WTC11 (cell line): ENCODE results near the gene DNAH1. TPM values are rescaled to one million over a fixed set of nuclear protein-coding genes. Genes with fewer than 3 reads are reported as not detected.

Source experiments
- ATAC-seq: fragments of 200-7000 bp; cut with Tn5 transposase; 2 replicates; pipeline ENCODE4 v1.10.0; 2021; ENCODE audit warnings: mild to moderate bottlenecking, moderate library complexity
- CTCF ChIA-PET: fragments of 300-600 bp; sonication (Branson Sonifier 250); formaldehyde crosslinking; loops from one replicate; lab custom pipeline; 2021; ENCODE audit warnings: antibody characterized with exemption; lab: Charles Lee
- POLR2A ChIA-PET: fragments of 350-600 bp; sonication (Branson Sonifier 250); formaldehyde crosslinking; loops from one replicate; lab custom pipeline; 2021; ENCODE audit warnings: antibody characterized with exemption; lab: Charles Lee
- DNase-seq: peaks from one replicate; pipeline ENCODE4 v3.0.0; 2021; ENCODE audit warnings: low spot score
- H3K27ac Mint-ChIP-seq: 2 replicates; pipeline ENCODE4 v1.8.0; 2021; ENCODE audit warnings: mixed read lengths
- H3K27me3 Mint-ChIP-seq: 2 replicates; pipeline ENCODE4 v1.8.0; 2021; ENCODE audit warnings: low read depth, mild to moderate bottlenecking, moderate library complexity, mixed read lengths
- H3K36me3 Mint-ChIP-seq: 2 replicates; pipeline ENCODE4 v1.8.0; 2021; ENCODE audit warnings: mixed read lengths
- H3K4me1 Mint-ChIP-seq: 2 replicates; pipeline ENCODE4 v1.8.0; 2022; ENCODE audit warnings: mixed read lengths
- H3K4me3 Mint-ChIP-seq: 2 replicates; pipeline ENCODE4 v1.8.0; 2021; ENCODE audit warnings: mild to moderate bottlenecking, moderate library complexity, mixed read lengths
- H3K9me3 Mint-ChIP-seq: 2 replicates; pipeline ENCODE4 v1.8.0; 2021; ENCODE audit warnings: mixed read lengths
- CREB1 ChIP-seq: sonication (generic); formaldehyde crosslinking; IDR thresholded peaks from 2 replicates; pipeline ENCODE4 v1.8.0; 2023; ENCODE audit warnings: mild to moderate bottlenecking, missing genetic modification reagents
- CREM ChIP-seq: sonication (generic); formaldehyde crosslinking; IDR thresholded peaks from 2 replicates; pipeline ENCODE4 v1.8.1; 2022; ENCODE audit warnings: mild to moderate bottlenecking, missing genetic modification reagents, moderate library complexity
- ETV6 ChIP-seq: sonication (generic); formaldehyde crosslinking; IDR thresholded peaks from 2 replicates; pipeline ENCODE4 v1.8.1; 2022; ENCODE audit warnings: mild to moderate bottlenecking, missing genetic modification reagents
- FOXK1 ChIP-seq: sonication (generic); formaldehyde crosslinking; IDR thresholded peaks from 2 replicates; pipeline ENCODE4 v1.8.0; 2022; ENCODE audit warnings: mild to moderate bottlenecking, moderate library complexity, missing genetic modification reagents
- IRF2 ChIP-seq: sonication (generic); formaldehyde crosslinking; IDR thresholded peaks from 2 replicates; pipeline ENCODE4 v1.8.0; 2022; ENCODE audit warnings: low read depth, missing genetic modification reagents, borderline replicate concordance
- MXD4 ChIP-seq: fragments of 250-450 bp; sonication (Bioruptor Pico); IDR thresholded peaks from 2 replicates; pipeline ENCODE4 v1.8.0; 2021; ENCODE audit warnings: mild to moderate bottlenecking, moderate library complexity, borderline replicate concordance
- NFATC4 ChIP-seq: fragments of 250-450 bp; sonication (Bioruptor Pico); IDR thresholded peaks from 2 replicates; pipeline ENCODE4 v1.9.0; 2021; ENCODE audit warnings: mild to moderate bottlenecking
- NFE2L1 ChIP-seq: sonication (generic); formaldehyde crosslinking; IDR thresholded peaks from 2 replicates; pipeline ENCODE4 v1.8.1; 2023; ENCODE audit warnings: missing genetic modification reagents
- NR2C2 ChIP-seq: sonication (generic); formaldehyde crosslinking; IDR thresholded peaks from 2 replicates; pipeline ENCODE4 v1.8.0; 2022; ENCODE audit warnings: mild to moderate bottlenecking, missing genetic modification reagents
- NR3C1 ChIP-seq: sonication (generic); formaldehyde crosslinking; conservative IDR thresholded peaks from 2 replicates; pipeline ENCODE4 v1.8.1; 2023; ENCODE audit warnings: low read depth, mild to moderate bottlenecking, missing genetic modification reagents
- PRRX2 ChIP-seq: fragments of 250-450 bp; sonication (Bioruptor Pico); IDR thresholded peaks from 2 replicates; pipeline ENCODE4 v1.8.0; 2021; ENCODE audit warnings: mild to moderate bottlenecking
- SMAD3 ChIP-seq: sonication (generic); formaldehyde crosslinking; IDR thresholded peaks from 2 replicates; pipeline ENCODE4 v1.8.0; 2022; ENCODE audit warnings: missing genetic modification reagents, mild to moderate bottlenecking, borderline replicate concordance
- TEAD1 ChIP-seq: sonication (generic); formaldehyde crosslinking; IDR thresholded peaks from 2 replicates; pipeline ENCODE4 v1.8.0; 2022; ENCODE audit warnings: mild to moderate bottlenecking, missing genetic modification reagents
- TP53 ChIP-seq: sonication (generic); formaldehyde crosslinking; IDR thresholded peaks from 2 replicates; pipeline ENCODE4 v1.8.1; 2023; ENCODE audit warnings: mild to moderate bottlenecking, missing genetic modification reagents
- ZNF219 ChIP-seq: sonication (generic); formaldehyde crosslinking; IDR thresholded peaks from 2 replicates; pipeline ENCODE4 v1.8.0; 2023; ENCODE audit warnings: missing genetic modification reagents, mild to moderate bottlenecking, borderline replicate concordance
- ZNF263 ChIP-seq: sonication (generic); formaldehyde crosslinking; IDR thresholded peaks from 2 replicates; pipeline ENCODE4 v1.8.1; 2022; ENCODE audit warnings: low read depth, mild to moderate bottlenecking, moderate library complexity, missing genetic modification reagents
- ZNF317 ChIP-seq: sonication (generic); formaldehyde crosslinking; IDR thresholded peaks from 2 replicates; pipeline ENCODE4 v1.8.1; 2023; ENCODE audit warnings: low read depth, mild to moderate bottlenecking, moderate library complexity, missing genetic modification reagents, borderline replicate concordance
- ZNF671 ChIP-seq: fragments of 250-450 bp; sonication (Bioruptor Pico); IDR thresholded peaks from 2 replicates; pipeline ENCODE4 v1.8.0; 2021; ENCODE audit warnings: mild to moderate bottlenecking
- total RNA-seq: library from RNA; stranded (reverse); gene quantifications from 3 replicates; pipeline ENCODE4 v1.2.3, GENCODE V29; 2021
- TF ChIP-seq, protein P1 (sequence below): sonication (generic); formaldehyde crosslinking; IDR thresholded peaks from 2 replicates; pipeline ENCODE4 v1.8.1; 2023; ENCODE audit warnings: mild to moderate bottlenecking, missing genetic modification reagents, moderate library complexity
- TF ChIP-seq, protein P2 (sequence below): fragments of 250-450 bp; sonication (Bioruptor Pico); IDR thresholded peaks from 2 replicates; pipeline ENCODE4 v1.9.0; 2021; ENCODE audit warnings: moderate library complexity, mild to moderate bottlenecking, inconsistent platforms, borderline replicate concordance
- TF ChIP-seq, protein P3 (sequence below): sonication (generic); formaldehyde crosslinking; IDR thresholded peaks from 2 replicates; pipeline ENCODE4 v1.8.1; 2022; ENCODE audit warnings: low read depth, mild to moderate bottlenecking, moderate library complexity, missing genetic modification reagents, borderline replicate concordance
- TF ChIP-seq, protein P4 (sequence below): sonication (generic); formaldehyde crosslinking; IDR thresholded peaks from 2 replicates; pipeline ENCODE4 v1.8.1; 2023; ENCODE audit warnings: mild to moderate bottlenecking, missing genetic modification reagents, borderline replicate concordance

DNAH1 gene
- total RNA-seq, 1 experiment from 2014 or later = 1.5 TPM

DNA sequence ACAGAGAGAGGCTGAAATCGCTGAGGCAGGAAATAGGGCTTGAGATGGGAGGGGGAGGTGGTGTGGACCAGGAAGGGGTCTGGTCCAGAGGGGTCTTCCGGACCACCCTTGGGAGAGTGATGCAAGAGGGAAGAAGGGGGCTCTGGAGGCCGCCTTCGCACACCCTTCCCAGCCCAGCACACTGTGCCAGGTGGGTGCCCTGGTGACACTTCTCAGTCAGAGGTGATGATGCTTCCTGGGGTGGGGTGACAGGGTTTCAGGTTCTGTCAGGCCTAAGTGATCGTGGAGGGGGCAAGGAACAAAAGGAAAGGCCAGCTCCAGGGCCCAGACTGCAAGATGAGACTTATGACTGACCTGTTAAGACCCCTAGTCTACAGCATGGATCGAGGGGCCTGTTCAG, 116.1 kb downstream of the DNAH1 start:
- POLR2A ChIA-PET = no interaction called here

DNA sequence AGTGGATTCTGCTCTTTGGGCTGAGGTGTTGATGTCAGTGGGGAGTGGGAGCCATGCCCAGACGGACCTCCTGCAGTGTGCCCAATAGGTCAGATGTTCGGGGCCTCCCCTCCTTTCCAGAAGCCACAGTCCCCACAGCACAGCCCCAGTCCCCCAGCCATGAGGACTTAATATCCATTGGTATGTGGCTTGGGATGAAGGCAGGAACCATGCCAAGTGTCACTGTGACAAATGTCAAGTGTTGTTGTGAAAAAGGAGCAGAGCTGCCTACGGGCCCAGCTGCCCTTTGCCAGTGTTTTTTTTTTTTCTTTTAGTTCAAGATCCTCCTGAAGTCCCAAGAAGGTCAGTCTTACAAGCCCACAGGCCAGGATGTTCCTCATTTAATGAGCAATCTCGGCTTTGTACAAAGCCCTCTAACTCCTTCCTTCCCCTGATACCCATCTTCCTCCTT, 116.6 kb downstream of the DNAH1 start:
- Mint-ChIP-seq H3K4me1 (peaks cover 8% of the 10 kb centered on the region; the same call in 1 of the 2 replicates), H3K4me3 (no peak overlapping the region), H3K27ac (no peak overlapping the region; the same call in 1 of the 2 replicates), H3K36me3 (no peaks in the 10 kb centered on the region), H3K27me3 (no peaks in the 10 kb centered on the region), H3K9me3 (no peaks in the 10 kb centered on the region)
- DNase-seq (no peak), ATAC-seq (no peak)
- CTCF ChIA-PET = interaction anchor here (1.2 to 4.9 kb wide), 3 partner anchors 13 to 47 kb away, joined by 5 to 43 read pairs (median 8); partner anchors contain the start of gene SEMA3G
- POLR2A ChIA-PET = no interaction called here
- TF ChIP-seq CREB1 (CRISPR knock-in tag) (no peak), FOXK1 (no peak), NFATC4 (CRISPR knock-in tag) (no peak), SMAD3 (CRISPR knock-in tag) (no peak), ZNF219 (CRISPR knock-in tag) (no peak), IRF2 (CRISPR knock-in tag) (no peak), NR3C1 (CRISPR knock-in tag) (no peak)
- TF ChIP-seq, protein P1, sequence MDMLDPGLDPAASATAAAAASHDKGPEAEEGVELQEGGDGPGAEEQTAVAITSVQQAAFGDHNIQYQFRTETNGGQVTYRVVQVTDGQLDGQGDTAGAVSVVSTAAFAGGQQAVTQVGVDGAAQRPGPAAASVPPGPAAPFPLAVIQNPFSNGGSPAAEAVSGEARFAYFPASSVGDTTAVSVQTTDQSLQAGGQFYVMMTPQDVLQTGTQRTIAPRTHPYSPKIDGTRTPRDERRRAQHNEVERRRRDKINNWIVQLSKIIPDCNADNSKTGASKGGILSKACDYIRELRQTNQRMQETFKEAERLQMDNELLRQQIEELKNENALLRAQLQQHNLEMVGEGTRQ (CRISPR knock-in tag) = no peak
- TF ChIP-seq, protein P2, sequence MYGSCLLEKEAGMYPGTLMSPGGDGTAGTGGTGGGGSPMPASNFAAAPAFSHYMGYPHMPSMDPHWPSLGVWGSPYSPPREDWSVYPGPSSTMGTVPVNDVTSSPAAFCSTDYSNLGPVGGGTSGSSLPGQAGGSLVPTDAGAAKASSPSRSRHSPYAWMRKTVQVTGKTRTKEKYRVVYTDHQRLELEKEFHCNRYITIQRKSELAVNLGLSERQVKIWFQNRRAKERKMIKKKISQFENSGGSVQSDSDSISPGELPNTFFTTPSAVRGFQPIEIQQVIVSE (CRISPR knock-in tag) = no peak
- TF ChIP-seq, protein P3, sequence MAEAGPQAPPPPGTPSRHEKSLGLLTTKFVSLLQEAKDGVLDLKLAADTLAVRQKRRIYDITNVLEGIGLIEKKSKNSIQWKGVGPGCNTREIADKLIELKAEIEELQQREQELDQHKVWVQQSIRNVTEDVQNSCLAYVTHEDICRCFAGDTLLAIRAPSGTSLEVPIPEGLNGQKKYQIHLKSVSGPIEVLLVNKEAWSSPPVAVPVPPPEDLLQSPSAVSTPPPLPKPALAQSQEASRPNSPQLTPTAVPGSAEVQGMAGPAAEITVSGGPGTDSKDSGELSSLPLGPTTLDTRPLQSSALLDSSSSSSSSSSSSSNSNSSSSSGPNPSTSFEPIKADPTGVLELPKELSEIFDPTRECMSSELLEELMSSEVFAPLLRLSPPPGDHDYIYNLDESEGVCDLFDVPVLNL (CRISPR knock-in tag) = no peak
- TF ChIP-seq, all 79 proteins: peak for 0

More for the DNA sequence above, 116.1 kb downstream of the DNAH1 start:
- no peak for ATAC-seq
- H3K27me3 Mint-ChIP-seq = no peaks in the 10 kb centered on the region
- H3K27ac Mint-ChIP-seq = no peak overlapping the region
- no peak for DNase-seq
- H3K4me3 Mint-ChIP-seq = no peak overlapping the region
- no peaks in the 10 kb centered on the region for H3K9me3 Mint-ChIP-seq
- CTCF ChIA-PET = interaction anchor here (2.0 to 4.9 kb wide), 3 partner anchors 13 to 47 kb away, joined by 8 to 43 read pairs (median 9); partner anchors contain the start of gene SEMA3G
- H3K4me1 Mint-ChIP-seq = peaks cover 8% of the 10 kb centered on the region; the same call in 1 of the 2 replicates
- TF ChIP-seq NFE2L1 (no peak), CREM (CRISPR knock-in tag) (no peak), NFATC4 (CRISPR knock-in tag) (no peak), PRRX2 (CRISPR knock-in tag) (no peak), ETV6 (CRISPR knock-in tag) (no peak), TP53 (CRISPR knock-in tag) (no peak), MXD4 (CRISPR knock-in tag) (no peak), TEAD1 (CRISPR knock-in tag) (no peak), NR2C2 (CRISPR knock-in tag) (no peak), ZNF263 (CRISPR knock-in tag) (no peak), ZNF317 (CRISPR knock-in tag) (no peak), ZNF671 (no peak)
- TF ChIP-seq, protein P2 (CRISPR knock-in tag) = no peak
- TF ChIP-seq, protein P4, sequence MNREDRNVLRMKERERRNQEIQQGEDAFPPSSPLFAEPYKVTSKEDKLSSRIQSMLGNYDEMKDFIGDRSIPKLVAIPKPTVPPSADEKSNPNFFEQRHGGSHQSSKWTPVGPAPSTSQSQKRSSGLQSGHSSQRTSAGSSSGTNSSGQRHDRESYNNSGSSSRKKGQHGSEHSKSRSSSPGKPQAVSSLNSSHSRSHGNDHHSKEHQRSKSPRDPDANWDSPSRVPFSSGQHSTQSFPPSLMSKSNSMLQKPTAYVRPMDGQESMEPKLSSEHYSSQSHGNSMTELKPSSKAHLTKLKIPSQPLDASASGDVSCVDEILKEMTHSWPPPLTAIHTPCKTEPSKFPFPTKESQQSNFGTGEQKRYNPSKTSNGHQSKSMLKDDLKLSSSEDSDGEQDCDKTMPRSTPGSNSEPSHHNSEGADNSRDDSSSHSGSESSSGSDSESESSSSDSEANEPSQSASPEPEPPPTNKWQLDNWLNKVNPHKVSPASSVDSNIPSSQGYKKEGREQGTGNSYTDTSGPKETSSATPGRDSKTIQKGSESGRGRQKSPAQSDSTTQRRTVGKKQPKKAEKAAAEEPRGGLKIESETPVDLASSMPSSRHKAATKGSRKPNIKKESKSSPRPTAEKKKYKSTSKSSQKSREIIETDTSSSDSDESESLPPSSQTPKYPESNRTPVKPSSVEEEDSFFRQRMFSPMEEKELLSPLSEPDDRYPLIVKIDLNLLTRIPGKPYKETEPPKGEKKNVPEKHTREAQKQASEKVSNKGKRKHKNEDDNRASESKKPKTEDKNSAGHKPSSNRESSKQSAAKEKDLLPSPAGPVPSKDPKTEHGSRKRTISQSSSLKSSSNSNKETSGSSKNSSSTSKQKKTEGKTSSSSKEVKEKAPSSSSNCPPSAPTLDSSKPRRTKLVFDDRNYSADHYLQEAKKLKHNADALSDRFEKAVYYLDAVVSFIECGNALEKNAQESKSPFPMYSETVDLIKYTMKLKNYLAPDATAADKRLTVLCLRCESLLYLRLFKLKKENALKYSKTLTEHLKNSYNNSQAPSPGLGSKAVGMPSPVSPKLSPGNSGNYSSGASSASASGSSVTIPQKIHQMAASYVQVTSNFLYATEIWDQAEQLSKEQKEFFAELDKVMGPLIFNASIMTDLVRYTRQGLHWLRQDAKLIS (CRISPR knock-in tag) = no peak
- TF ChIP-seq, all 79 proteins: peak for 0
- H3K36me3 Mint-ChIP-seq = no peaks in the 10 kb centered on the region
